Lower leg skin (tissue), 4 donors: ENCODE data around the gene MYRF. TPM values are rescaled to one million over a fixed set of nuclear protein-coding genes. Genes with fewer than 3 reads are reported as not detected.

Experiments
- DNase-seq, 2 donors: peaks; one replicate each; pipeline ENCODE4 v3.0.0-alpha.2; 2019; ENCODE audit warnings: low spot score in 2 of 2
- H3K4me3 ChIP-seq: fragments of 200-600 bp; sonication (generic); 2 replicates; pipeline ENCODE4 v1.5.1; 2017; ENCODE audit warnings: mild to moderate bottlenecking, low read depth; ENCODE audit not compliant: poor library complexity, severe bottlenecking
- POLR2A ChIP-seq, 2 donors: fragments of 450-650 bp; IDR thresholded peaks; one replicate each; pipeline ENCODE4 v1.6.1; 2016 to 2017; ENCODE audit warnings: antibody characterized with exemption in 2 of 2, mild to moderate bottlenecking in 1 of 2, moderate library complexity in 1 of 2
- WGBS, 2 donors: methylation state at CpG; one replicate each; pipeline ENCODE4 v1.1.5; 2018; 5-methylcytosine and 5-hydroxymethylcytosine counted together
- intact Hi-C: fragments of 100-400 bp; cut with DNase I; formaldehyde crosslinking; loops from one replicate; pipeline ENCODE4 v1.15.0; 2023; ENCODE audit warnings: low total_unique reads
- total RNA-seq, 4 donors: library from RNA; depleted of rRNA; stranded (reverse); fragments of >200 nt; gene quantifications; one replicate each; pipeline ENCODE4 v1.1.0, GENCODE V29; 2016
- TF ChIP-seq, protein P1 (sequence below), 3 donors: fragments of 450-650 bp; IDR thresholded peaks; one replicate each; pipeline ENCODE4 v1.5.1; 2016; ENCODE audit warnings: antibody characterized with exemption in 3 of 3, mild to moderate bottlenecking in 3 of 3, moderate library complexity in 2 of 3

The MYRF gene
- total RNA-seq, 4 donors from 2014 or later, result 0.23 to 2.6 (median 1.4) TPM; not detected in 1

DNA sequence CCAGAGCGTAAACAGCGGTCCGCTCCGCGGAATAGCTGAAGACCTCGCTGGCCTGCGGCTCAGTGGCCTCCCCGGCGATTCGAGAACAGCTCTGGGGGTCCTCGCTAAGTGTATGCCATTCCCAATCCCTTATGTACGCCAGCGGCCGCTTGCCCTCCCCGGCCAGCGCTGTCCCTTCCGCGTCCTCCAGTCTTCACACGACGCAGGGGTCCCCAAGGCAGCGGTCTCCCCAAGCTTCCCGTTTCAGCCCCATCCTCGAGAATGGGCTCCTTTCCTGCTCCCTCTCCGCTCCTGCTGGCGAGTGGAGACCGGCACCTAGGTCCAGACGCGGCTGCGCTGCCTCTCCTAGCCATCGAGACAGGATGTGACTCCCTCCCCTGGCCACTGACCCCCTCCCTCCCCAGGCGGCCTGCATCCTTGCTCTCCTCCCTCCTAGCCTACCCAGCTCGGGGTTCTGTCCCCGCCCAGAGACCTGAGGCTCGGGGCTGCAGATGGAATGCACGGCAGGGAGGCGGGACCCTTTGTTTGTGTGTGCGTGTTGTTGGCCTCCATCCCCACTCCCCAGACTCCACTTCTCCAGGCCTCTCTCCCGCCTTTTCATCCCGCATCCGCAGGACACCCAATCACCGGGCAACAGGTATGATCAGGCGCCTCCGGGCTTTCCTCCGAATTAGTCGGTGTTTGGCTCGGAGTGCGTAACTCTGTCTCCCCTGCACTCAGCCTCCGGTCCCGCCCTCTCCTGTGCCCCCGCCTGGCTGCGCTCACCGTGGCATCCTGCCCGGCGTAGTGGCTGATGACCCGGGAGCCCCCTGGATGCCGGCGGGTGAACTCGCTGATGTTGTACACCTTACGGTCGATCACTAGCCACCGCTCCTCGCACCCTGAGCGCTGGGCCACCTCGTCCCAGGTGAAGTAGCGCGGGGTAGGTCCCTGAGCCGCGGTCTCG lies 63.6 kb downstream of the MYRF start:
- TF ChIP-seq POLR2A (IDR thresholded peaks at IDR 0.05), result no peak
- TF ChIP-seq, protein P1, sequence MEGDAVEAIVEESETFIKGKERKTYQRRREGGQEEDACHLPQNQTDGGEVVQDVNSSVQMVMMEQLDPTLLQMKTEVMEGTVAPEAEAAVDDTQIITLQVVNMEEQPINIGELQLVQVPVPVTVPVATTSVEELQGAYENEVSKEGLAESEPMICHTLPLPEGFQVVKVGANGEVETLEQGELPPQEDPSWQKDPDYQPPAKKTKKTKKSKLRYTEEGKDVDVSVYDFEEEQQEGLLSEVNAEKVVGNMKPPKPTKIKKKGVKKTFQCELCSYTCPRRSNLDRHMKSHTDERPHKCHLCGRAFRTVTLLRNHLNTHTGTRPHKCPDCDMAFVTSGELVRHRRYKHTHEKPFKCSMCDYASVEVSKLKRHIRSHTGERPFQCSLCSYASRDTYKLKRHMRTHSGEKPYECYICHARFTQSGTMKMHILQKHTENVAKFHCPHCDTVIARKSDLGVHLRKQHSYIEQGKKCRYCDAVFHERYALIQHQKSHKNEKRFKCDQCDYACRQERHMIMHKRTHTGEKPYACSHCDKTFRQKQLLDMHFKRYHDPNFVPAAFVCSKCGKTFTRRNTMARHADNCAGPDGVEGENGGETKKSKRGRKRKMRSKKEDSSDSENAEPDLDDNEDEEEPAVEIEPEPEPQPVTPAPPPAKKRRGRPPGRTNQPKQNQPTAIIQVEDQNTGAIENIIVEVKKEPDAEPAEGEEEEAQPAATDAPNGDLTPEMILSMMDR (IDR thresholded peaks at IDR 0.05), result no peak
- WGBS, 2 donors, result 1% methylated on average over 59 to 63 of the region's 69 CpGs
- peak overlapping the region; percentile 42 for H3K4me3 ChIP-seq
- intact Hi-C loops, result no loop called here
- DNase-seq, result peak; percentile 32 to 92

DNA sequence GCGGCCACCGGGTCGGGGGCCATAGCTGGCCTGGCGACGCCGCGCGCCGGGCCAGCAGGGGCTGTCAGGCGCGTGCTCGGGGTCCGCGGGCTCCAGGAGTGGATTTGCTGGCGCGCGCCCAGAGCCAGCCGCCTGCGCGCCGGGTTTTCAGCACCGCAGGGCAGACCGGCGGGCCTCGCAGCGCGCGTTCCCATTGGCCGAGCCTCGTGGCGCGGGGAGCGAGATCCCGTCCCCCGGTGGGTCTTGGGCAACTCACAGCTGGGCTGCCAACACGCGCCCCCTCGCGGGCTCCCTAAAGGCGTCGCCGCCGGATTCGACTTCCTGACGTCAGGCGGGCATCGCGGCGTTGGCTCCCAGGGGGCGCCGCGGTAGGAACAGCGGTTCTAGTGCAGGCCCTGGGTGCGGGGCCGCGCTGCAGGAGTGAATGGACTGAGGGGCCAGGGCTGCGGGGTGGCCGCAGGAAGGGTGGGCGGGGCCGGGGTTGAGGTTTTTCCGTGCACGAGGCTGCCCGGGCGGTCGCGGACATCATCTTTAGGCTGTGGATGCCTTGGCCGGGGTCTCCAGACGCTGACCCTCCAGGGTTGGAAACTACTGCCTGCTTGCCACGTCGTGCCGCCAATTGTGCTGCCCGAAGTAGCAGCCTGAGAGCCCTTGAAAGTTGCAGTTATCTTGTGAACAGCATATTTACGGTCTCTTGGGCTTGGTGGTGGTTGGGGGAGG lies 64.5 kb downstream of the MYRF start, which contains the start of gene FADS1:
Gene FADS1 (minus strand): TSS at position 268 of the 720 bp plus-strand sequence. CDS start 74 bp downstream, at position 194.
- peak; percentile 63 to 96 for DNase-seq
- intact Hi-C loops, result no loop called here
- TF ChIP-seq, protein P1 (IDR thresholded peaks at IDR 0.05), result no peak
- no peak for TF ChIP-seq POLR2A (IDR thresholded peaks at IDR 0.05)
- H3K4me3 ChIP-seq, result peak within 1 kb of the TSS; percentile 42
- 1 to 3% methylated on average over 39 to 48 of the region's 73 CpGs for WGBS, 2 donors

DNA sequence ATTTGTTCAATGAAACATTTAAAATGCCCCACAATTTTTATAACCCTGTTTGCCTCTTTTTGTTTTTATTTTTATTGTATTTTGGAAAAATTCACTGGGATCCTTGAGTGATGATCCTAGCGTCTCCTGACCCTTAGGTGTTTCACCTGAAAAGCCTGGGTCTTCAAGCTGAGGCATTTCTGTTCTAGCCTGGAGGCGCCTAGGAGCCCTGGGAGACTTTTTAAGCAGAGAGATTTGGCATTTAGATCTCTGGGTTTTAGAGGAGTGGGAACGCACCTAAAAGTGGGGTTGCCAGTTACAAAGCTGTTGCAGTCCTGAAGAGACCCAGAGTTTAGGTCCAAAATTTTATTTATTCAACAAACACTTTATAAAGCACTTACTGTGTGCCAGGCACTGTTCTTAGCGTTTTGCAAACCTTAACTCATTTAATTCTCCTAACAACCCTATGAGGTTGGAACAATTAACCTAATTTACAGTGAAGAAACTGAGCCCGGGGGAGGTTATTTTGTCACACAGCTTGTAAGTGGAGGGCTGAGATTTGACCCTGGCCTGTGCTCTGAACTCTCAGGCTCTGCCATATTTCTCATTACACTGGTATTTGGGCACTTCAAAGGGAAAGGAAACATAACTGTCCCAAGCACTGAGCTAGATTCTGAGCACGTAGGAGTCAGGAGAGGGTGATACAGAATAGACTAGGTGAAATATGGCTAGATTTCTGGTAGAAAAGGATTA lies 65.2 kb downstream of the MYRF start:
- TF ChIP-seq POLR2A (IDR thresholded peaks at IDR 0.05), result no peak
- TF ChIP-seq, protein P1 (IDR thresholded peaks at IDR 0.05), result no peak
- no peak for DNase-seq
- no peak overlapping the region for H3K4me3 ChIP-seq
- WGBS, 2 donors, result 77 to 78% methylated on average over 6 of the region's 6 CpGs
- intact Hi-C loops, result no loop called here

DNA sequence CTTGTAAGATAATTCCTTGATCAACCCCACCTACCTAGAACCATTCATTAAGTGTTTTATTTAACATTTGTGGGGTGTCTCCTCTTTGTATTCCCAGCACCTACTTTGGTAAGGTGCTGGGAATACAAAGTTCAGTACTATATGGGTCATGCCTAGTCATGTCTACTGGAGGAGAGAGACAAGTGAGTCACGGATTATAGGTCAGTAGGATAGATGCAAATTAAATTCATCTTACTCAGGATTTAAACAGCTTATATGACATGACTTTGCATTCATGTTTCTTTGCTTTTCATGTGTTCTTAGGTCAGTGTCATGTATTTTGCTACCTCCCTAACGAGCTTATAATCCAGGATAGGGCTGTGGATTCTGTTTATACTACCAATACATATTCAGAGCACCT lies 67.7 kb downstream of the MYRF start:
- no peak overlapping the region for H3K4me3 ChIP-seq
- no peak for DNase-seq
- intact Hi-C loops, result no loop called here
- TF ChIP-seq POLR2A (IDR thresholded peaks at IDR 0.05), result no peak
- TF ChIP-seq, protein P1 (IDR thresholded peaks at IDR 0.05), result no peak
- WGBS, 2 donors, result 59 to 71% methylated on average over 2 of the region's 2 CpGs

DNA sequence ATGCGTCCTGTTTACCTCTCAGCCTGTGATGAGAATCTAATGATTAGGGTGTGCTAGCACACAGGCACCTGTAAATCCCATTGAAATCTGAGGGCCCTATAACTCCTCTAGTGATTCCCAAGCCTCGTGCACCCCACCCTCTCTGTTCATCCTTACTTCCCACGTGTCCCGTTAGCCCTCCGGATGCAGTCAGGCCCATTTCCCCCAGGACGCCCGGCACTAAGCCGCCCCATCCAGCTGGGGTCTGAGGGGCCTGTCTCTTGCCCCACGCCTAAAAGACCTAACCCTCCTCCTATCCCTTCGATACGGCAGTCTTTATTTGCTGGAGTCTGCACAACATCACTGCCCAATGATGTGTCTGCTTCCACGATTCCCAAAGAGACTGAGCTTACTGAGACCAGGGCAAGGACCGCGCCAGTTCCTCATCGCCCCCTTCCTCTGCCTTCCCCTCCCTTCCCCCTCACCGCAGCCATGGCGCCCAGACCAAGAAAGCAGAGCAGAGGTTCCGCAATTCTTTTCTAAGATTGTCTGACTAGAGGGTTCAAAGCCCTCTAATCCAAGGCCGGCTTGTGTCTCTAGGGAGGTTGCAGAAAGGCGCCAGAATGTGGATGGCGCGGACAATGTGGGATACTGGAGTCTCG lies 74.6 kb downstream of the MYRF start:
- H3K4me3 ChIP-seq, result peak overlapping the region; percentile 9
- DNase-seq, result no peak
- intact Hi-C loops, result no loop called here
- 36 to 44% methylated on average over 23 of the region's 23 CpGs for WGBS, 2 donors
- TF ChIP-seq POLR2A (IDR thresholded peaks at IDR 0.05), result no peak
- TF ChIP-seq, protein P1 (IDR thresholded peaks at IDR 0.05), result no peak
